K562 (cell line): Measurements from ENCODE around the gene MCTS1. TPM values are rescaled to one million over a fixed set of nuclear protein-coding genes. Genes with fewer than 3 reads are reported as not detected.

Source experiments
- ATAC-seq: fragments of 200-7000 bp; cut with Tn5 transposase; 3 replicates; pipeline ENCODE4 v1.9.1; 2020; ENCODE audit warnings: moderate library complexity
- BruUV-seq: library from RNA; stranded (reverse); fragments of 400-500 nt; replicated peaks from 2 replicates; lab custom pipeline; 2021; lab: Mats Ljungman, UMichigan
- CTCF ChIA-PET: fragments of 300-600 bp; formaldehyde crosslinking; extraction: SDS; loops from one replicate; lab custom pipeline; 2021; ENCODE audit warnings: low intra/inter-chr PET ratio; lab: Yijun Ruan, JAX
- POLR2A ChIA-PET: fragments of 300-600, 350-650 bp; sonication (Branson Sonifier 250); formaldehyde crosslinking; extraction: SDS; loops from one replicate; lab custom pipeline; 2021; ENCODE audit warnings: antibody characterized with exemption, inconsistent platforms; lab: Yijun Ruan, JAX
- DNase-seq, 4 experiments: peaks; one replicate each; pipeline versions ENCODE4 v3.0.0 to v3.0.0-alpha.2; 2011 to 2018; ENCODE audit warnings: low spot score in 3 of 4, mixed read lengths in 3 of 4; ENCODE audit errors: extremely low read depth in 1 of 4
- FAIRE-seq: peaks from 2 replicates; lab custom pipeline; 2011; peaks lifted over from hg19 to GRCh38; lab: Jason Lieb, UNC
- H2AFZ ChIP-seq: 2 replicates; pipeline ENCODE4 v1.6.0; 2011; ENCODE audit warnings: low read depth, low read length, control low read depth, inconsistent platforms
- H3K27ac ChIP-seq: fragments of 200-600 bp; 3 replicates; pipeline ENCODE4 v1.8.0; 2011; ENCODE audit warnings: low read depth, mild to moderate bottlenecking, control low read depth, inconsistent platforms, low read length, moderate library complexity, mixed read lengths; ENCODE audit errors: extremely low read depth
- H3K27me3 ChIP-seq, 2 experiments: fragments of 300-600 bp in 1 of 2; 2 replicates in 1 of 2; 3 replicates in 1 of 2; pipeline versions ENCODE4 v1.6.0 to v1.8.0; 2011; ENCODE audit warnings: inconsistent platforms in 2 of 2, low read length in 2 of 2, mild to moderate bottlenecking in 1 of 2, mixed read lengths in 1 of 2, moderate library complexity in 1 of 2; ENCODE audit not compliant: control insufficient read depth in 2 of 2, insufficient read depth in 2 of 2
- H3K36me3 ChIP-seq: fragments of 300-600 bp; 3 replicates; pipeline ENCODE4 v1.8.0; 2011; ENCODE audit warnings: mild to moderate bottlenecking, low read length, inconsistent platforms; ENCODE audit not compliant: control insufficient read depth, insufficient read depth
- H3K4me1 ChIP-seq, 2 experiments: fragments of 200-600 bp in 1 of 2; replicated peaks in 1 of 2; 2 replicates in 1 of 2; 3 replicates in 1 of 2; pipeline versions ENCODE4 v1.5.1 to v1.8.0; 2011; ENCODE audit warnings: inconsistent platforms in 2 of 2, low read length in 2 of 2, mild to moderate bottlenecking in 1 of 2, mixed read lengths in 1 of 2, moderate library complexity in 1 of 2; ENCODE audit not compliant: control insufficient read depth in 2 of 2, insufficient read depth in 2 of 2
- H3K4me2 ChIP-seq: 2 replicates; pipeline ENCODE4 v1.6.1; 2011; ENCODE audit warnings: low read length, control low read depth, inconsistent platforms, mixed read lengths; ENCODE audit not compliant: insufficient read depth
- H3K4me3 ChIP-seq: fragments of 200-600 bp; sonication (generic), shearing (Covaris generic); 2 replicates; pipeline ENCODE4 v1.5.1; 2016; ENCODE audit warnings: control low read depth, inconsistent platforms
- H3K79me2 ChIP-seq: fragments of 200-600 bp; 3 replicates; pipeline ENCODE4 v1.8.0; 2011; ENCODE audit warnings: low read length, inconsistent platforms; ENCODE audit not compliant: control insufficient read depth, insufficient read depth
- H3K9ac ChIP-seq, 2 experiments: 2 replicates each; pipeline versions ENCODE4 v1.6.0 to v1.6.1; 2011; ENCODE audit warnings: low read depth in 2 of 2, low read length in 2 of 2, control low read depth in 1 of 2, inconsistent platforms in 1 of 2, mild to moderate bottlenecking in 1 of 2, mixed read lengths in 1 of 2; ENCODE audit not compliant: insufficient read depth in 1 of 2
- H3K9me1 ChIP-seq: one replicate; pipeline ENCODE4 v1.6.0; 2011; ENCODE audit warnings: inconsistent platforms, mild to moderate bottlenecking, low read length, moderate library complexity; ENCODE audit not compliant: control insufficient read depth, insufficient read depth
- H3K9me3 ChIP-seq: replicated peaks from 2 replicates; pipeline ENCODE4 v1.5.1; 2011; ENCODE audit warnings: low read depth, low read length, inconsistent platforms; ENCODE audit not compliant: control insufficient read depth, insufficient read depth
- H4K20me1 ChIP-seq: replicated peaks from 2 replicates; pipeline ENCODE4 v1.6.1; 2011; ENCODE audit warnings: low read length, inconsistent platforms, mixed read lengths; ENCODE audit not compliant: control insufficient read depth, insufficient read depth
- ATF2 ChIP-seq: sonication (generic); formaldehyde crosslinking; IDR thresholded peaks from 2 replicates; pipeline ENCODE4 v1.8.1; 2022; ENCODE audit warnings: missing genetic modification reagents
- ATF3 ChIP-seq, 2 experiments: fragments of 450-650 bp in 1 of 2; sonication (generic) in 1 of 2; formaldehyde crosslinking in 1 of 2; IDR thresholded peaks in 1 of 2; conservative IDR thresholded peaks in 1 of 2; 2 replicates each; pipeline versions ENCODE4 v1.6.1 to v1.8.1; 2016 to 2023; ENCODE audit warnings: mild to moderate bottlenecking in 2 of 2, moderate library complexity in 2 of 2, inconsistent platforms in 1 of 2, missing genetic modification reagents in 1 of 2
- CEBPB ChIP-seq: fragments of 450-650 bp; IDR thresholded peaks from 2 replicates; pipeline ENCODE4 v1.6.1; 2016; ENCODE audit warnings: missing genetic modification characterization, missing compliant biosample characterization
- HCFC1 ChIP-seq: IDR thresholded peaks from 2 replicates; pipeline ENCODE4 v1.6.1; 2012; ENCODE audit warnings: low read depth, low read length, improper control_type of control experiment
- JUN ChIP-seq, 2 experiments: sonication (generic) in 1 of 2; formaldehyde crosslinking in 1 of 2; IDR thresholded peaks; 2 replicates each; pipeline versions ENCODE4 v1.6.1 to v1.8.0; 2012 to 2022; ENCODE audit warnings: borderline replicate concordance in 2 of 2, mild to moderate bottlenecking in 2 of 2, improper control_type of control experiment in 1 of 2, low read depth in 1 of 2, low read length in 1 of 2, missing genetic modification reagents in 1 of 2
- KDM2B ChIP-seq: fragments of 250-450 bp; sonication (Bioruptor Pico); IDR thresholded peaks from 2 replicates; pipeline ENCODE4 v1.8.0; 2021; ENCODE audit warnings: mild to moderate bottlenecking, moderate library complexity
- MAFF ChIP-seq: IDR thresholded peaks from 2 replicates; pipeline ENCODE4 v1.6.1; 2012; ENCODE audit warnings: low read length, improper control_type of control experiment
- MAFG ChIP-seq: fragments of 450-650 bp; conservative IDR thresholded peaks from 2 replicates; pipeline ENCODE4 v1.6.1; 2016; ENCODE audit warnings: missing genetic modification characterization, missing compliant biosample characterization
- NCOA6 ChIP-seq: fragments of 450-650 bp; IDR thresholded peaks from 2 replicates; pipeline ENCODE4 v1.6.1; 2017; ENCODE audit warnings: mild to moderate bottlenecking
- NFRKB ChIP-seq: fragments of 450-650 bp; IDR thresholded peaks from 2 replicates; pipeline ENCODE4 v1.6.1; 2016; ENCODE audit warnings: low read depth
- POLR2A ChIP-seq: fragments of 450-650 bp; conservative IDR thresholded peaks from 2 replicates; pipeline ENCODE4 v1.6.1; 2016
- RFX1 ChIP-seq: fragments of 450-650 bp; IDR thresholded peaks from 2 replicates; pipeline ENCODE4 v1.6.1; 2016; ENCODE audit warnings: mild to moderate bottlenecking, moderate library complexity
- SMAD2 ChIP-seq: fragments of 150-350 bp; IDR thresholded peaks from 2 replicates; pipeline ENCODE4 v1.6.1; 2014; ENCODE audit warnings: low read depth, mild to moderate bottlenecking, low read length
- STAG1 ChIP-seq: sonication (generic); formaldehyde crosslinking; IDR thresholded peaks from 2 replicates; pipeline ENCODE4 v1.5.0; 2020; ENCODE audit warnings: missing genetic modification reagents, borderline replicate concordance
- YBX1 ChIP-seq: fragments of 450-650 bp; IDR thresholded peaks from 2 replicates; pipeline ENCODE4 v1.7.1; 2016; ENCODE audit warnings: mild to moderate bottlenecking
- ZC3H11A ChIP-seq: IDR thresholded peaks from 2 replicates; pipeline ENCODE4 v1.6.1; 2012; ENCODE audit warnings: low read depth, low read length, improper control_type of control experiment
- ZC3H8 ChIP-seq: fragments of 450-650 bp; IDR thresholded peaks from 2 replicates; pipeline ENCODE4 v1.6.1; 2017
- ZNF316 ChIP-seq: fragments of 450-650 bp; IDR thresholded peaks from 2 replicates; pipeline ENCODE4 v1.6.1; 2016
- ZNF408 ChIP-seq: fragments of 250-450 bp; sonication (Bioruptor Pico); IDR thresholded peaks from 2 replicates; pipeline ENCODE4 v1.4.0; 2020; ENCODE audit warnings: low read depth, mild to moderate bottlenecking, moderate library complexity
- ZNF551 ChIP-seq: fragments of 250-450 bp; sonication (Bioruptor Pico); IDR thresholded peaks from 2 replicates; pipeline ENCODE4 v1.5.0; 2021; ENCODE audit warnings: mild to moderate bottlenecking, moderate library complexity
- ZNF583 ChIP-seq: fragments of 250-450 bp; sonication (Bioruptor Pico); IDR thresholded peaks from 2 replicates; pipeline ENCODE4 v1.4.0; 2020
- ZNF586 ChIP-seq: fragments of 450-650 bp; formaldehyde crosslinking; conservative IDR thresholded peaks from 2 replicates; pipeline ENCODE4 v1.4.0; 2020; ENCODE audit warnings: mild to moderate bottlenecking, moderate library complexity
- ZNF655 ChIP-seq: fragments of 250-450 bp; sonication (Bioruptor Pico); IDR thresholded peaks from 2 replicates; pipeline ENCODE4 v1.5.0; 2021
- ZNF668 ChIP-seq: fragments of 250-450 bp; sonication (Bioruptor Pico); IDR thresholded peaks from 2 replicates; pipeline ENCODE4 v1.8.0; 2022; ENCODE audit warnings: mild to moderate bottlenecking, inconsistent platforms
- ZNF778 ChIP-seq: fragments of 450-650 bp; formaldehyde crosslinking; IDR thresholded peaks from 2 replicates; pipeline ENCODE4 v1.4.0; 2020; ENCODE audit warnings: mild to moderate bottlenecking, moderate library complexity
- in situ Hi-C: fragments of 300-500 bp; cut with MboI; formaldehyde crosslinking; loops from 4 replicates; pipeline ENCODE4 v1.15.0; 2018; ENCODE audit warnings: inconsistent platforms, mixed read lengths
- intact Hi-C: fragments of 100-400 bp; cut with micrococcal nuclease; formaldehyde crosslinking; loops from 2 replicates; pipeline ENCODE4 v1.14.2; 2022
- polyA plus RNA-seq, 8 experiments: library from polyadenylated mRNA; depleted of rRNA in 4 of 8; stranded (reverse) in 5 of 8; unstranded in 3 of 8; fragments of >200 nt; fragmentation: Nextera tagmentation in 2 of 8; fragmentation: Illumina TruSeq in 1 of 8; extraction: Ambion mirVana in 2 of 8; extraction: Trizol in 1 of 8; gene quantifications; 2 replicates each; pipeline versions ENCODE4 v1.2.1 to v1.2.3, GENCODE V29; 2011 to 2014; ENCODE audit warnings: inconsistent platforms in 1 of 8, missing spikeins in 1 of 8
- total RNA-seq, 7 experiments: library from RNA; depleted of rRNA in 6 of 7; stranded (reverse); fragments of >200 nt in 6 of 7; fragmentation: Illumina TruSeq in 2 of 7; extraction: Trizol in 2 of 7; gene quantifications; 2 replicates each; pipeline versions ENCODE4 v1.2.1 to v1.2.3, GENCODE V29; 2011 to 2021; ENCODE audit warnings: low replicate concordance in 1 of 7

MCTS1 gene
- total and polyA plus RNA-seq, 9 of the 15 experiments (the other 6 are each of a cell fraction or from before 2014, with no cell fraction given) = 65.3 to 300 (median 152) TPM

- CTCF ChIA-PET = no interaction called here
- no TSS peak for BruUV-seq
- H3K4me3 ChIP-seq = no peak overlapping the region
- TF ChIP-seq ZNF586 (no peak), NCOA6 (no peak), ZNF583 (CRISPR knock-in tag) (no peak), POLR2A (no peak), ZNF408 (CRISPR knock-in tag) (no peak), ZNF668 (CRISPR knock-in tag) (no peak), ZC3H8 (no peak), MAFF (peak; percentile 44; the same call in 1 of the 2 replicates), ZNF655 (CRISPR knock-in tag) (no peak), STAG1 (no peak), ZNF316 (peak; percentile 90), CEBPB (tag) (no peak), KDM2B (CRISPR knock-in tag) (no peak), ZNF551 (no peak), NFRKB (no peak), JUN (IDR thresholded peaks at IDR 0.05; ENCODE audit: borderline replicate concordance, low read depth, low read length) (no peak), JUN (CRISPR knock-in tag; IDR thresholded peaks at IDR 0.05; ENCODE audit: borderline replicate concordance) (no peak), ATF2 (CRISPR knock-in tag) (no peak), YBX1 (no peak), SMAD2 (no peak), HCFC1 (no peak), ZC3H11A (no peak), ZNF778 (CRISPR knock-in tag) (no peak), MAFG (tag) (peak; percentile 73), ATF3 (IDR thresholded peaks at IDR 0.05) (peak; percentile 8; the same call in 1 of the 2 replicates), ATF3 (CRISPR knock-in tag; conservative IDR thresholded peaks at IDR 0.05) (no peak), RFX1 (no peak)
Measured at GRCh38 chrX:120568035-120568434, 35.9 kb upstream of the MCTS1 start.

More at GRCh38 chrX:120568035-120568434, 35.9 kb upstream of the MCTS1 start:
- Histone ChIP-seq H3K27me3 (no peaks in the 10 kb centered on the region), H4K20me1 (no peaks in the 10 kb centered on the region), H3K9me3 (no peaks in the 10 kb centered on the region), H3K9ac (no peak overlapping the region), H3K27ac (no peak overlapping the region), H3K36me3 (no peaks in the 10 kb centered on the region), H3K9me1 (no peaks in the 10 kb centered on the region), H3K4me2 (no peak overlapping the region), H3K4me1 (peaks cover 7 to 28% of the 10 kb centered on the region in 2 experiments), H3K79me2 (no peaks in the 10 kb centered on the region), H2AFZ (peak overlapping the region; percentile 72)
- ATAC-seq (peak; percentile 68), DNase-seq (peak in 1 of 4 experiments; percentile 18), FAIRE-seq (no peak)
- POLR2A ChIA-PET = no interaction called here
- in situ Hi-C loops = no loop called here
- intact Hi-C loops = no loop called here
